Type B pancreatic cell (in vitro differentiated cells): ENCODE measurements around the gene RALGPS1. TPM values are rescaled to one million over a fixed set of nuclear protein-coding genes. Genes with fewer than 3 reads are reported as not detected.
A peak's percentile ranks its signal among the peaks of the same experiment; 100 is the strongest.

Source experiments
- DNase-seq: peaks from one replicate; pipeline ENCODE4 v3.0.0; 2021; ENCODE audit warnings: mixed read lengths; ENCODE audit not compliant: unreplicated experiment; ENCODE audit errors: extremely low spot score
- H3K27ac Mint-ChIP-seq: 2 replicates; pipeline ENCODE4 v1.8.0; 2021; ENCODE audit warnings: mild to moderate bottlenecking, mixed read lengths
- H3K27me3 Mint-ChIP-seq: 2 replicates; pipeline ENCODE4 v1.8.0; 2021; ENCODE audit warnings: mixed read lengths
- H3K36me3 Mint-ChIP-seq: 2 replicates; pipeline ENCODE4 v1.8.0; 2021; ENCODE audit warnings: mixed read lengths
- H3K4me1 Mint-ChIP-seq: one replicate; pipeline ENCODE4 v1.8.0; 2021; ENCODE audit warnings: mixed read lengths; ENCODE audit not compliant: unreplicated experiment
- H3K4me3 Mint-ChIP-seq: 2 replicates; pipeline ENCODE4 v1.8.0; 2021; ENCODE audit warnings: mild to moderate bottlenecking, mixed read lengths
- H3K9me3 Mint-ChIP-seq: 2 replicates; pipeline ENCODE4 v1.8.0; 2021; ENCODE audit warnings: mixed read lengths
- CTCF ChIP-seq: fragments of 200-600 bp; sonication (generic); conservative IDR thresholded peaks from 2 replicates; pipeline ENCODE4 v1.5.0; 2021; ENCODE audit warnings: antibody characterized with exemption, mild to moderate bottlenecking
- total RNA-seq: library from RNA; stranded (reverse); gene quantifications from 2 replicates; pipeline ENCODE4 v1.2.1, GENCODE V29; 2021; ENCODE audit warnings: low replicate concordance

The RALGPS1 gene
- total RNA-seq, 1 donor from 2014 or later = 16.7 TPM

GRCh38 chr9:127159325-127159801 is 244.8 kb downstream of the RALGPS1 start:
- DNase-seq = peak; percentile 53
- Mint-ChIP-seq H3K4me3 (no peak overlapping the region), H3K36me3 (no peaks in the 10 kb centered on the region), H3K9me3 (no peaks in the 10 kb centered on the region), H3K27ac (peak overlapping the region; percentile 4), H3K4me1 (peaks cover 22% of the 10 kb centered on the region), H3K27me3 (no peaks in the 10 kb centered on the region)
- peak; percentile 45 for TF ChIP-seq CTCF

- Mint-ChIP-seq H3K36me3 (no peaks in the 10 kb centered on the region), H3K9me3 (no peaks in the 10 kb centered on the region), H3K27me3 (no peaks in the 10 kb centered on the region), H3K4me3 (no peak overlapping the region), H3K27ac (peak overlapping the region; percentile 4), H3K4me1 (peaks cover 14% of the 10 kb centered on the region)
- no peak for TF ChIP-seq CTCF
- peak; percentile 52 for DNase-seq
Measured at GRCh38 chr9:127159949-127160610, 245.5 kb downstream of the RALGPS1 start.

GRCh38 chr9:127161081-127161624 is 246.6 kb downstream of the RALGPS1 start:
- H3K4me3 Mint-ChIP-seq = no peak overlapping the region
- no peaks in the 10 kb centered on the region for H3K36me3 Mint-ChIP-seq
- peak; percentile 49 for DNase-seq
- no peaks in the 10 kb centered on the region for H3K9me3 Mint-ChIP-seq
- TF ChIP-seq CTCF = no peak
- H3K4me1 Mint-ChIP-seq = peaks cover 9% of the 10 kb centered on the region
- no peak overlapping the region for H3K27ac Mint-ChIP-seq
- H3K27me3 Mint-ChIP-seq = no peaks in the 10 kb centered on the region

- no peak overlapping the region for H3K4me3 Mint-ChIP-seq
- peaks cover 9% of the 10 kb centered on the region for H3K4me1 Mint-ChIP-seq
- H3K9me3 Mint-ChIP-seq = no peaks in the 10 kb centered on the region
- H3K27me3 Mint-ChIP-seq = no peaks in the 10 kb centered on the region
- DNase-seq = no peak
- H3K27ac Mint-ChIP-seq = peak overlapping the region; percentile 20
- H3K36me3 Mint-ChIP-seq = no peaks in the 10 kb centered on the region
- no peak for TF ChIP-seq CTCF
Measured at GRCh38 chr9:127162046-127162863, 247.7 kb downstream of the RALGPS1 start.

- DNase-seq = peak; percentile 34
- Mint-ChIP-seq H3K9me3 (no peaks in the 10 kb centered on the region), H3K27me3 (no peaks in the 10 kb centered on the region), H3K4me3 (no peak overlapping the region), H3K36me3 (no peaks in the 10 kb centered on the region), H3K4me1 (peaks cover 9% of the 10 kb centered on the region), H3K27ac (no peak overlapping the region)
- TF ChIP-seq CTCF = no peak
Measured at GRCh38 chr9:127162864-127163365, 248.3 kb downstream of the RALGPS1 start.
